Progenitor cell of endocrine pancreas (in vitro differentiated cells): Measurements from ENCODE around the gene SPTBN5. TPM values are rescaled to one million over a fixed set of nuclear protein-coding genes. Genes with fewer than 3 reads are reported as not detected.

Experiments
- DNase-seq: peaks from one replicate; pipeline ENCODE4 v3.0.0; 2021; ENCODE audit warnings: low spot score; ENCODE audit not compliant: unreplicated experiment
- H3K27ac Mint-ChIP-seq: 2 replicates; pipeline ENCODE4 v1.8.0; 2021; ENCODE audit warnings: mild to moderate bottlenecking, moderate library complexity, mixed read lengths
- H3K27me3 Mint-ChIP-seq: 2 replicates; pipeline ENCODE4 v1.8.0; 2021; ENCODE audit warnings: mixed read lengths
- H3K36me3 Mint-ChIP-seq: 2 replicates; pipeline ENCODE4 v1.8.0; 2022; ENCODE audit warnings: mixed read lengths; ENCODE audit not compliant: insufficient read depth
- H3K4me1 Mint-ChIP-seq: 2 replicates; pipeline ENCODE4 v1.8.0; 2021; ENCODE audit warnings: low read depth, mixed read lengths
- H3K4me3 Mint-ChIP-seq: 2 replicates; pipeline ENCODE4 v1.8.0; 2021; ENCODE audit warnings: low read depth, mild to moderate bottlenecking, moderate library complexity, mixed read lengths
- H3K9me3 Mint-ChIP-seq: 2 replicates; pipeline ENCODE4 v1.8.0; 2021; ENCODE audit warnings: low read depth, mixed read lengths
- total RNA-seq: library from RNA; stranded (reverse); gene quantifications from 2 replicates; pipeline ENCODE4 v1.2.1, GENCODE V29; 2021
- TF ChIP-seq, protein P1 (sequence below): fragments of 200-600 bp; sonication (generic); IDR thresholded peaks from one replicate; pipeline ENCODE4 v1.5.0; 2021; ENCODE audit warnings: antibody characterized with exemption, mild to moderate bottlenecking; ENCODE audit not compliant: unreplicated experiment

Gene SPTBN5
- total RNA-seq, 1 donor from 2014 or later, result 7.9 TPM

DNA sequence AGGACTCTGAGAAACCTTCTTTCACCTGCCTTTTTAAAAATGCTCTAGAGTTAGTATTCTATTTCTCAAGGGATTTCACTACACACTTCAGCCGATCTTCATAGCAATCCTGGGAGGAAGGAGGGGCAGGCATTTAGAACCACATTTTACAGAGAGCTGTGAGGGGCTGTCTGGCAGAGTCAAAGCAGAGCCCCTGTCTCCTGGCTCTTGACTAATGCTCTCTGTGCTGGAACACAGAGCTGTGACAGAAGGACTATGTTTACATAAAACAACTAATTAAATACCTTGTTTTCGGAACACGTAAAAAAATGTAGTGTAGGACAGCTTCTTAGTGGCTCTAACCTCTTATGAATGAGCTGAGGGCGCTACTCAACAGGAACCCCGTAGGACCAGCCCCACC is 7.6 kb upstream of the SPTBN5 start:
- Mint-ChIP-seq H3K4me1 (peaks cover 9% of the 10 kb centered on the region), H3K27me3 (no peaks in the 10 kb centered on the region), H3K9me3 (no peaks in the 10 kb centered on the region), H3K36me3 (peaks cover 17% of the 10 kb centered on the region), H3K4me3 (no peak overlapping the region), H3K27ac (no peak overlapping the region)
- DNase-seq, result no peak
- TF ChIP-seq, protein P1, sequence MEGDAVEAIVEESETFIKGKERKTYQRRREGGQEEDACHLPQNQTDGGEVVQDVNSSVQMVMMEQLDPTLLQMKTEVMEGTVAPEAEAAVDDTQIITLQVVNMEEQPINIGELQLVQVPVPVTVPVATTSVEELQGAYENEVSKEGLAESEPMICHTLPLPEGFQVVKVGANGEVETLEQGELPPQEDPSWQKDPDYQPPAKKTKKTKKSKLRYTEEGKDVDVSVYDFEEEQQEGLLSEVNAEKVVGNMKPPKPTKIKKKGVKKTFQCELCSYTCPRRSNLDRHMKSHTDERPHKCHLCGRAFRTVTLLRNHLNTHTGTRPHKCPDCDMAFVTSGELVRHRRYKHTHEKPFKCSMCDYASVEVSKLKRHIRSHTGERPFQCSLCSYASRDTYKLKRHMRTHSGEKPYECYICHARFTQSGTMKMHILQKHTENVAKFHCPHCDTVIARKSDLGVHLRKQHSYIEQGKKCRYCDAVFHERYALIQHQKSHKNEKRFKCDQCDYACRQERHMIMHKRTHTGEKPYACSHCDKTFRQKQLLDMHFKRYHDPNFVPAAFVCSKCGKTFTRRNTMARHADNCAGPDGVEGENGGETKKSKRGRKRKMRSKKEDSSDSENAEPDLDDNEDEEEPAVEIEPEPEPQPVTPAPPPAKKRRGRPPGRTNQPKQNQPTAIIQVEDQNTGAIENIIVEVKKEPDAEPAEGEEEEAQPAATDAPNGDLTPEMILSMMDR, result no peak

DNA sequence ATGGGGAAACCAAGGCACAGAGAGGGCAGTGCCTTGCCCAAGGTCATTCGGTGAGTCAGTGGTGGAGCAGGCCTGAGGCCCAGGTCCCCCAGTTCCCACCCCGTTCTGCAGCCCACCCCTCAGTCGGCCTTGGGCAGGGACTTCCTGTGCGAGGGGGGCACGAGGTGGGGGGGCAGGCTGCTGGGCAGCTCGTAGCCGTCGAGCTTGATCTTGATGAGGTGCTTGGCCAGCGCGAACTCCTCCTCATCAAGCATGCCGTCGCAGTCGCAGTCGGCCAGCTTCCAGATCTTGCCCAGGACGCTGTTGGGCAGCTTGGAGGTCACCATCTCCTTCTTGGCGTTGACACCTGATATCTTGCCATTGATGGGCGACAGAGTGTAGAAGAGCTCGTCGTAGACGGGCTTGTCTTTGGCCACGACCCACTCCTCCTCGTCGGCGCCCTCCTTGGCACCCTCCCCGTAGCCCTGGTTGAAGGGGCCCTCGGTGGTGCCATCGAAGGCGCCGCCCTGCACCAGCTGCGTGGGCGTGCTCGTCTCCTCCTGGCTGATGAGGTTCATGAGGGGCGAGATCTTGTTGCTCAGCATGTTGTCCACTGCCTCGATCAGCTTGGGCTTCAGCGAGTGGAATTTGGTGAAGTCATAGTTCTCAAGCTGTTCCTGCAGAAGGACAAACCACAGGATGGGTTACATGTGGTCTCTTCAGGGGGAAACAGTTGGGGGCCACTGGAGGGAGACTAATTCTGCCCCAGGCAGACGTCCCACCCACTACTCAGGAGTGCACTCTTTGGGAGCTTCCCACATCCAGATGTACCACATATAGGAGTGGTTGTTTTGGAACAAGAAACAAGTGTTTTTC is 6.9 kb upstream of the SPTBN5 start:
- Mint-ChIP-seq H3K4me1 (peaks cover 9% of the 10 kb centered on the region), H3K27me3 (no peaks in the 10 kb centered on the region), H3K27ac (no peak overlapping the region), H3K36me3 (peaks cover 15% of the 10 kb centered on the region), H3K9me3 (no peaks in the 10 kb centered on the region), H3K4me3 (no peak overlapping the region)
- TF ChIP-seq, protein P1, result no peak
- no peak for DNase-seq

DNA sequence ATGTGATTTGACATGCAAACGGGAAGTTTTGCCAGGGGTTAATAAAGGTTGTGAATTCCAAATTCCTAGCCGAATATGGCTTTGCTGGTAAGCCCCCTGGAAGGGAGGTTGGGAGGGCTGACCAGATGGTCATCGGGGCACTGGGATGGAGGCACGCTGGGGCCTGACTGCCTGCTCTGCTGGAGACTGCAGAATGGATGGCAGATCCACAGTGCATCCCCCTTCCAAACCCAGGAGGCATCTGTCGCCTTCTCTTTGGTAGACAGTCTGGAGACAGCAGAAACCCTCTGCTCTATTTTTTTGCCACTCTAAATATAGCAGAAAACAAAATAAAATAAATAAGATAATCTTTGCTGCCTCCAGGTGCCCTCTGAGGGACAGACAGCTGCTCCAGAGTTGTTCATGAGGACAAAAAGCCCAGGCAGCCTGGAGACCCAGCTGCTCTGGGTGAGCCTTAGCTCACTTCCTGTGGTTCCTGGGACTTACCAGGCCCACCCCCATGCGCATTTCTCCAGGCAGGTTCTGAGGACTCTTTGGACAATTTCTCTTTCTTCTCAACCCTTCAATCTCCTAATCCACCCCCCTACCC is 6.1 kb upstream of the SPTBN5 start:
- no peak overlapping the region for H3K27ac Mint-ChIP-seq
- H3K9me3 Mint-ChIP-seq, result no peaks in the 10 kb centered on the region
- DNase-seq, result no peak
- H3K36me3 Mint-ChIP-seq, result peaks cover 13% of the 10 kb centered on the region
- peaks cover 10% of the 10 kb centered on the region for H3K4me1 Mint-ChIP-seq
- TF ChIP-seq, protein P1, result no peak
- H3K27me3 Mint-ChIP-seq, result no peaks in the 10 kb centered on the region
- no peak overlapping the region for H3K4me3 Mint-ChIP-seq

DNA sequence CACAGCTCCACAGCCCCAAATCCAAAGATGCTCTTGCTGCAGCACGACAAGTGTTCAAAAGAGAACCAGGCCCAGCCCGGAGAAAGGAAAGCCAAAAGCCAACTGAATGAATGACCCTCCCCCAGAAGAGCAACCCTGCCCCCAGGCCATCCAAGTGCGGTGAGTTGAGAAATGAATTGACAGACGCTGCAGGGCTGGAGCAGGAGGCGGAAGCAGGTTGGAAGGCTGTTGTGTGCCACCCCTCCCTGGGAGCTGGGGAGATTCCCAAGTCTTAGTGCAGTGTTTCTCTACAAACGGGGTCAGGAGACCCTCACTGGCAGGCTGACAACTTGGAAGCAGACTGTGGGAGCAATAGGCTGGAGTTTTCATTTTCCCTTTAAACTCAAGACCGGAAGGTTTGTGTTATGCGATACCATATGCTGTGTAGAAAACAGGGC is 3.5 kb upstream of the SPTBN5 start:
- no peak overlapping the region for H3K4me3 Mint-ChIP-seq
- DNase-seq, result no peak
- H3K9me3 Mint-ChIP-seq, result no peaks in the 10 kb centered on the region
- H3K36me3 Mint-ChIP-seq, result peaks cover 13% of the 10 kb centered on the region
- H3K27me3 Mint-ChIP-seq, result no peaks in the 10 kb centered on the region
- no peak overlapping the region for H3K27ac Mint-ChIP-seq
- peaks cover 9% of the 10 kb centered on the region for H3K4me1 Mint-ChIP-seq
- TF ChIP-seq, protein P1, result no peak

DNA sequence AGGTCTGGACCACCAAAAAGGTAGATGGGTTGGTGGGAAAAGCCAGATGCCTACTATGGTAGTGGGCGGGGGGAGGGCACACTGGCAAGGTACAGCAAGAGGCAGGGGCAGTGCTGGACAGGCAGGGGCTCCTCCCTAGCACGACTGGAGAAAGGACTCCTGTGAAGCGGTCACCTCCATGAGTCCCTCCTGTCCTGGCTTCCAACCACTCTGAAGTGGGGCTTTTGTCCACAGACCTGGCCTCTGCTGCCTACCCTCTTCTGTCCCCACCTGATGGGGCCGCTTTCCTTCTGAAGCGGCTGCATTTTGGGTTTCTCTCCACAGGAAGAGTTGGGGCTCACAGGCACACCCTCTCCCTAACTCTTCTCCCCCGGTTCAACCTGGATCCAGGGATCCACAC is 2.7 kb upstream of the SPTBN5 start:
- no peak for DNase-seq
- TF ChIP-seq, protein P1, result no peak
- H3K9me3 Mint-ChIP-seq, result no peaks in the 10 kb centered on the region
- H3K4me1 Mint-ChIP-seq, result peaks cover 8% of the 10 kb centered on the region
- H3K4me3 Mint-ChIP-seq, result no peak overlapping the region
- H3K27me3 Mint-ChIP-seq, result no peaks in the 10 kb centered on the region
- H3K27ac Mint-ChIP-seq, result no peak overlapping the region
- H3K36me3 Mint-ChIP-seq, result peaks cover 11% of the 10 kb centered on the region
